Erythroblast (primary cell): ENCODE data around the gene SMYD1.

ENCODE experiments used
- GATA1 ChIP-seq: IDR thresholded peaks from 2 replicates; pipeline ENCODE4 v1.6.1; 2011; ENCODE audit warnings: low read depth, mild to moderate bottlenecking, control low read depth, low read length, moderate library complexity
- POLR2A ChIP-seq: IDR thresholded peaks from 2 replicates; pipeline ENCODE4 v1.6.1; 2011; ENCODE audit warnings: mild to moderate bottlenecking, low read length

DNA sequence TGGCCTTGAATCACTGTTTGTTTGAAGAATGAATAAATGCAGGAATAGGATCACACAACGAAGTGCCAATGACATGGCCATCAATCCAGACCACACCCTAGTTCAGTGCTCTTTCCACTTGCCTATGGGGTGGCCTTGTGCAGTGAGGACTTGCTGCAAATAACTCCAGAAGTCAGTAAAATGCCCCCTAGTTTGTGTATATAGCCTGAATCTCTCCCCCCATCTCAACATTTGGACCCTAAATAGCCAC, 59.9 kb downstream of the SMYD1 start:
- no peak for TF ChIP-seq POLR2A
- TF ChIP-seq GATA1: no peak
